Lung (tissue), 12 donors: Measurements from ENCODE around the gene MAN1A1. TPM values are rescaled to one million over a fixed set of nuclear protein-coding genes. Genes with fewer than 3 reads are reported as not detected.

Experiments used
- ATAC-seq: fragments of 200-7000 bp; cut with Tn5 transposase; one replicate; pipeline ENCODE4 v1.9.1; 2020; ENCODE audit warnings: moderate number of reproducible peaks; ENCODE audit not compliant: insufficient read depth, low FRiP score
- DNase-seq, 3 donors: peaks; one replicate each; pipeline ENCODE4 v3.0.0-alpha.2; 2013 to 2017
- H3K27ac ChIP-seq, 2 donors: one replicate each; pipeline ENCODE4 v1.5.1; 2013; ENCODE audit warnings: mild to moderate bottlenecking in 2 of 2, moderate library complexity in 2 of 2, control low read depth in 1 of 2, inconsistent platforms in 1 of 2, low read depth in 1 of 2, low read length in 1 of 2
- H3K27me3 ChIP-seq, 3 donors: one replicate each; pipeline ENCODE4 v1.5.1; 2013; ENCODE audit warnings: low read length in 2 of 3; ENCODE audit not compliant: control insufficient read depth in 3 of 3, insufficient read depth in 3 of 3
- H3K36me3 ChIP-seq, 4 donors: one replicate each; pipeline ENCODE4 v1.5.1; 2013; ENCODE audit warnings: low read length in 4 of 4, mild to moderate bottlenecking in 1 of 4, moderate library complexity in 1 of 4; ENCODE audit not compliant: control insufficient read depth in 4 of 4, insufficient read depth in 4 of 4
- H3K4me1 ChIP-seq, 5 donors: one replicate each; pipeline ENCODE4 v1.5.1; 2013; ENCODE audit warnings: low read length in 5 of 5, mild to moderate bottlenecking in 2 of 5, moderate library complexity in 1 of 5; ENCODE audit not compliant: control insufficient read depth in 5 of 5, insufficient read depth in 5 of 5
- H3K4me3 ChIP-seq: one replicate; pipeline ENCODE4 v1.5.1; 2013; ENCODE audit warnings: mild to moderate bottlenecking, control low read depth, moderate library complexity
- H3K9ac ChIP-seq, 2 donors: one replicate each; pipeline ENCODE4 v1.5.1; 2013; ENCODE audit warnings: low read length in 2 of 2, control low read depth in 1 of 2; ENCODE audit not compliant: insufficient read depth in 1 of 2
- H3K9me3 ChIP-seq, 4 donors: one replicate each; pipeline ENCODE4 v1.5.1; 2013; ENCODE audit warnings: low read length in 3 of 4, mild to moderate bottlenecking in 1 of 4, moderate library complexity in 1 of 4; ENCODE audit not compliant: control insufficient read depth in 4 of 4, insufficient read depth in 3 of 4
- whole genome bisulfite sequencing, 2 donors: extraction: QIAGEN DNeasy Blood & Tissue Kit; methylation state at CpG; one replicate each; pipeline ENCODE4 v1.1.7; 2013; 5-methylcytosine and 5-hydroxymethylcytosine counted together
- polyA plus RNA-seq, 2 donors: library from polyadenylated mRNA; stranded (reverse); fragments of 200-250 nt; gene quantifications; one replicate each; pipeline ENCODE4 v1.2.1, GENCODE V29; 2013
- total RNA-seq, 2 donors: library from RNA; depleted of rRNA in 1 of 2; stranded (reverse); fragments of >200 nt in 1 of 2; gene quantifications; one replicate each; pipeline ENCODE4 v1.2.1, GENCODE V29; 2014 to 2021
- TF ChIP-seq, protein P1 (sequence below): IDR thresholded peaks from 2 replicates; pipeline ENCODE4 v1.5.1; 2012; ENCODE audit warnings: mild to moderate bottlenecking; ENCODE audit errors: control extremely low read depth, extremely low read depth
- donor health status: control.
- donor health status: control.
- donor health status: Bipolar disorder and iron deficiency.
- donor health status: healthy.
- donor health status: DM: yes; HTN: yes; CAD: no.

MAN1A1 gene
- total and polyA plus RNA-seq, 4 donors: 13.9 to 71.0 (median 48.2) TPM

DNA sequence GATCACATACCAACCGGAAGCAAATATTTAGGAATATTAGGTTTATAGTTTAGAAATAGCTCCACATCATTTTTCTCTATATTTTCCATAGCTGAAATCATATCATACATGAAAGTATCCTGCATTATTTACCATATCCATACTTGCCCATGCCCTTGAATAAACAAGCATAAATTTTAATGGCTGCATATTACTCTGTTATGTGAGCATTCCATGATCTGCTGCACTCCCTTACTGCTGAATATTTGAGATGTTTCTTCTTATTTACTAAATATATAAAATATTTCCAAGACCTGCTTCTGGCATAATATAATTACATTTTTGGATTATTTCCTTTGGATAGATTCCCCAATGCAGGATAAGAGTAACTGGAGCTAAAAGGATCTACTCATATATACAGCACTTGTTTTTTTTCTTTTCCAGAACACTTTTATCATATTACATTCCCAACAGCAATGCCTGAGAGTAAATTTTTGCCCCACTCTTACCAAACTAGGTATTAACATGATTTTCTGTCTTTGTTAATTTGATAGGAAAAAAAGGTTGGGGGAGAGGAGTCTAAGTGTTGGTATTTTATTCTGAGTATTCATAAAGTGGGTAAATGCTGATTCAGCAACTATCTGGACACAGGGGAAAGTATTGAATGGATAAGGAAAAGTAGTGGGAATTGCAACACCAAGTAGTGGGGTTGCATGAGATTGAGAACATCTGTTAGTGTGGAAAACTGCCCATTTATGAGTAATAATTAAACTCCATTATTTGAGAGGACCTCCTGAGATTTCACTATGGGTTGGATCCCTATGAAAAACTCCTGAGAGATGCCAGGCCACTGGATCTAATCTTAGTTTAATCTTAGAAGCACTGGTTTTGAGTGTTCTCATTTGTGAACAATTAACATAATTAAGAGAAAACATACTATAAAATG is 76.0 kb downstream of the MAN1A1 start:
- H3K27me3 ChIP-seq: no peaks in the 10 kb centered on the region
- H3K36me3 ChIP-seq: peaks cover 0 to 4% (median 0%) of the 10 kb centered on the region in 4 donors
- peaks cover 0 to 10% (median 0%) of the 10 kb centered on the region in 5 donors for H3K4me1 ChIP-seq
- 94 to 100% methylated on average over 1 of the region's 1 CpG for WGBS, 2 donors
- DNase-seq (peak in 2 of 3 donors; percentile 92 to 94), ATAC-seq (peak; percentile 27)
- H3K9ac ChIP-seq: no peak overlapping the region
- TF ChIP-seq, protein P1, sequence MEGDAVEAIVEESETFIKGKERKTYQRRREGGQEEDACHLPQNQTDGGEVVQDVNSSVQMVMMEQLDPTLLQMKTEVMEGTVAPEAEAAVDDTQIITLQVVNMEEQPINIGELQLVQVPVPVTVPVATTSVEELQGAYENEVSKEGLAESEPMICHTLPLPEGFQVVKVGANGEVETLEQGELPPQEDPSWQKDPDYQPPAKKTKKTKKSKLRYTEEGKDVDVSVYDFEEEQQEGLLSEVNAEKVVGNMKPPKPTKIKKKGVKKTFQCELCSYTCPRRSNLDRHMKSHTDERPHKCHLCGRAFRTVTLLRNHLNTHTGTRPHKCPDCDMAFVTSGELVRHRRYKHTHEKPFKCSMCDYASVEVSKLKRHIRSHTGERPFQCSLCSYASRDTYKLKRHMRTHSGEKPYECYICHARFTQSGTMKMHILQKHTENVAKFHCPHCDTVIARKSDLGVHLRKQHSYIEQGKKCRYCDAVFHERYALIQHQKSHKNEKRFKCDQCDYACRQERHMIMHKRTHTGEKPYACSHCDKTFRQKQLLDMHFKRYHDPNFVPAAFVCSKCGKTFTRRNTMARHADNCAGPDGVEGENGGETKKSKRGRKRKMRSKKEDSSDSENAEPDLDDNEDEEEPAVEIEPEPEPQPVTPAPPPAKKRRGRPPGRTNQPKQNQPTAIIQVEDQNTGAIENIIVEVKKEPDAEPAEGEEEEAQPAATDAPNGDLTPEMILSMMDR: no peak
- no peak overlapping the region for H3K27ac ChIP-seq
- H3K4me3 ChIP-seq: no peak overlapping the region
- H3K9me3 ChIP-seq: peaks cover 3 to 7% (median 5%) of the 10 kb centered on the region in 4 donors

DNA sequence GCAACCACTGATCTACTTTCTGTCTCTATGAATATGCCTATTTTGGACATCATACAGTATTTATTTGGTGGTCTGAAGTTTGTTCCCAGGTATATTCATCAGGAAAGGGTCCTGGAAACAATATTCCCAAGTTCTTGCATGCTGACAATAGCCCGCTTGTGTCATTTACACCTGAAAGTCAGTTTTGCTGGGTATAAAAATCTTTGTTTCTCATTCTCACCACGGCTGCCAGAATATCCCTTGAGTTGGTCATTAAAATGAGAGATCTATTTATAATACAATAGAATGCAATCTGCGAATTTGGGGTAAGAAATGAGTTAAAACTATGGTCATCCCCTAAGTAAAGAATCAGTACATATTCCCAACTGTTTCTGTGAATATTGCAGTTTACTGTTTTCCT is 79.0 kb downstream of the MAN1A1 start:
- Histone ChIP-seq H3K36me3 (peaks cover 0 to 4% (median 0%) of the 10 kb centered on the region in 4 donors), H3K27me3 (no peaks in the 10 kb centered on the region), H3K4me3 (no peak overlapping the region), H3K27ac (no peak overlapping the region), H3K4me1 (peaks cover 0 to 17% (median 0%) of the 10 kb centered on the region in 5 donors), H3K9ac (no peak overlapping the region), H3K9me3 (peaks cover 3 to 7% (median 5%) of the 10 kb centered on the region in 4 donors)
- no peak for DNase-seq
- TF ChIP-seq, protein P1: no peak
- 98 to 100% methylated on average over 3 of the region's 3 CpGs for WGBS, 2 donors
- ATAC-seq: no peak

DNA sequence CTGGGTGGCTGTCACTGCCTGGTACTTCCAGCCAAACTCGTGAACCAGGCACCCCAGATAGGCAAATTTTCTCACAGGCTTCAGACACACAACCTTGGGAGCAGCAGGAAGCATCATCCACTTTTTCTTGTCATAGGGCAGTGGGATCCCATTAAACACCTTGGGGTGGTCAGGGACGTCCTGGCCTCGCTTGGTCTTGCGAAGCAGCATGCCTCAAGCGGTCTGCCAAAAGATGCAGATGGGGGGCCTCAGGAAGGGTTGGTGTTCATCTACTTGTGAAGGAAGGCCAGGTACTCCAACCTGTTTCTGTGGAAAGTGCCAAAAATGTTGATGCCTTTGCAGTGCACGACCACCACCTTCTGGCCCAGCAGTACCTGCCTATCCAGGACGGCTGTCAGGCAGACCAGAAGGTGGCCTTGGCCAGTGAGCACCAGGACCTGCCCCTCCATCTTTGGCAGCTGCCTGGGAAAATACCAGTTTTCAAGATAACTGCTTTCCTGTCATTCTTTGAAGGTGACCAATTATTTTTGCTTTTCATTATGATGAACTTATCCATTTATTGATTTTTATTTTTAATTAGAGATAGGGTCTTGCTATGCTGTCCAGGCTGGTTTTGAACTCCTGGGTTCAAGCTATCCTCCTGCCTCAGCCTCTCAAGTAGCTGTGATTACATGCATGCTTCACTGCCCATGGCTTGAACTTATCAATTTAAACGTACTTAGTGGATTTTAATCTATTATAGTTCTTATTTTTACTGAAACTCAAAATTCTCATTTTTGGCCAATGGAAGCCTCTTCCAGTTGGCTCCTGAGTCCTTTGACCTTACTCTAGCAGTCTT is 80.1 kb downstream of the MAN1A1 start:
- Histone ChIP-seq H3K9ac (no peak overlapping the region), H3K4me3 (no peak overlapping the region), H3K4me1 (peaks cover 0 to 17% (median 0%) of the 10 kb centered on the region in 5 donors), H3K9me3 (peaks cover 3 to 7% (median 5%) of the 10 kb centered on the region in 4 donors), H3K27me3 (no peaks in the 10 kb centered on the region), H3K36me3 (peaks cover 0 to 4% (median 0%) of the 10 kb centered on the region in 4 donors), H3K27ac (no peak overlapping the region)
- TF ChIP-seq, protein P1: no peak
- no peak for DNase-seq
- ATAC-seq: no peak
- WGBS, 2 donors: 94 to 95% methylated on average over 8 of the region's 8 CpGs
